Suppressor macrophage (primary cell): ENCODE results near the gene PTOV1.

Experiments used
- DNase-seq, 4 experiments: peaks; one replicate each; pipeline ENCODE4 v3.0.0-alpha.2; 2020 to 2022

Gene PTOV1

DNA sequence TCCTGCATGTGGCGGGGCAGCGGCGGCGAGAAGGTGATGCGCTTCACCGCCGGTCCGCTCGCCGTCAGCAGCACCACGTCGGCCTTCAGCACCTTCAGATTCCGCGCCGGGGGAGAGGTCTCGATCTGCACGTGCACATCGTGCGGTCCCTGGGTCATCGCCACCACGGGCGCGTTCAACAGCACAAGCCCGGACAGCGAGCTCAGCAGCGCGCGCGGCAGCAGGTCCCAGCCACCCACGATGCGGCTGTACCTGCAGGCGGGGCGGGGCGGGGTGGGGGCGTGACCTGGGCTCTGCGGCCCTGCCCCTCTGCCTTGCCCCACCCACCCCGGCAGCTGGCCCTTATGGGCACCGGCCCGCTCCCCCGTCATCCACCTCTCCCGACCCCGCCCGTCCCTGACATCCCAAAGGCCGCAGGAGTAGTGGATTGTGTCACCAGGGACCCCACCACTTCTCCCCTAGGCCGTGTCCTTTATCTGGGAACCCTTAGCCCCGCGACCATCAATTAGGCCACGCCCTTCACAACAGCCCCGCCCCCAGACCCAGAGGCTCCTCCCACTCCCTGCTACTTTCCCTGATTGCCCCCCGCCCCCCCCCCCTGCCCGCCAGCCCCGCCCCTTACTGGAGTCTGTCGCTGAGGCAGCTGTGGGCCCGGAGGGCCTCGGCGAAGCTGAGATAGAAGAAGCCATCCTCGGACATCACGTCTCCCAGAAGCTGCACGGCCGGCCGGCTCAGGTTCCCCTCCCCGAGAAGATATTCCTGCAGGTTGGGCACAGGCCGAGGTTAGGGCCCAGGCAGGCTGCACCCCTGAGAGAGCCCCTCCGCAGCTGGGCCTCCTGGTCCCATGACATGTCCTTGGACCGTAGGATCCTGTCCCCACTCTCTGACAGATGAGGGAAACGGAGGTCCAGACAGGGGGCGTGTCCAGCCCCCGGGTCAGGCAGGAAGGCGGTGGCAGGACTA, 39.7 kb downstream of the PTOV1 start:
- DNase-seq, result peak in 1 of 4 experiments; percentile 28

DNA sequence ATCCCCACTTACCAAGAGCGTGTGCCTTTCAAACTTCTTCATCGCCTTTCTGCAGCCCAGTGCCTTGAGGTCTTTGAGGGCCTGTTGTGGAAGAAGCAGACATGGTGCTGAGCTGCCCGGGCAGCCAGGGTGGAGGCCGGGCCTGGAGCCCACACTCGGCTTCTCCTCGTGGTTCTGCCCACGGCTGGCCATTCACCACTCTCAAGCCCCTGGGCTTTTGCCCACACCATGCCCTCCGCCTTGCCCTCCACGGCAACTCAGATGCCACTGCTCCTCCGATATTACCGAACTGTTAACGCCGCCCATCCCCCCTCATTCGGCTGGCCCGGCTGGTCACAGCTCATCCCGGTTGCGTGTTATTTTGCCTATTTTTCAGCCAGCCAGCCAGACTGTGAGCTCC, 40.4 kb downstream of the PTOV1 start:
- no peak for DNase-seq

DNA sequence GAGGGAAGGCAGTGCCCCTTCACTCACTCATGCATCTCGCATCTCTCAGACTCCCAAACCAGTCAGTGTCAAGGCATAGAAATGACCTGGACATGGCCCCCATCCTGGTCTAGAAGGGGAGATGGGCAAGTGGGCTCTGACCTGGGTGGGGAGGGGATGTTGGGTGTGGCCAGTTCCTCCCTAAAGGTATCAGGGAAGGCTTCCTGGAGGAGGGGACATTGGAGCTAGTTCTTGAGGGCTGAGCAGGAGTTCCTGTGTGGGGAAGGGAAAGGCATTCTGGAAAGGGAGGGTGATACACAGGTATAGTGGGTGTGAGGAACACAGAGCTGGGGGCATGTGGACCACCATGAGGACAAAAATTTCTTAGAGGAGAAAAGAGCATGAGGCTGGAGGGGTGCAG, 41.8 kb downstream of the PTOV1 start:
- no peak for DNase-seq

DNA sequence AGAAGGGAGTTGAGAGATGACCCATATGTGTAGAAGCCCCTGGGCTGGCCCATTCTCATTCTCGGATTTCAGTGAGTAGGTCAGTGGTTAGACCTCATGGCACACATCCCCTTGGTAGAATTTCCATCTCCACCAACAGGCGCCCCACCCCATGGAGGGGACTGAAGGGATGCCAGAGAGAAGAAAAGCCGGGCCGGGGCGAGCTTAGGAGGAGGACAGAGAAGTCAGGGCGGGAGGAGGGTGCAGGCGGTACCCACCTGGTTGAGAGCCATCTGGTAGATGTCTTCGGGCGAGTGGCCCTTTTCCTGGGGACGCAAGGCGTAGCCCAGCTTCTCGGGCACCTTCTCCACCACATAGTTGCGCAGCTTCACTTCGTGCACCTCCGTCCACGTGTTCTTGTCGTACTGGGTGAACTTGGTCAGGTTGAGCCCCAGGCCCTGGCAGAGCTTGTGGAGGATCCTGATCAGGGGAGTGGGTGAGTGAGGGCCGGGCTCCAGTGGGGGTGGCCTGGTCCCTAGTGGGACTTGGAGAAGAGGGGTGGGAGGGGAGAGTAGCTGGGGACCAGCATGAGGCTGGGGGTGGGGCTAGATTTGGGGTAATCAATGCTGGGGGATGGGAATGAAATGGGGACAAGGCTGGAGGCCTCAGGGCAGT, 43.2 kb downstream of the PTOV1 start:
- no peak for DNase-seq

DNA sequence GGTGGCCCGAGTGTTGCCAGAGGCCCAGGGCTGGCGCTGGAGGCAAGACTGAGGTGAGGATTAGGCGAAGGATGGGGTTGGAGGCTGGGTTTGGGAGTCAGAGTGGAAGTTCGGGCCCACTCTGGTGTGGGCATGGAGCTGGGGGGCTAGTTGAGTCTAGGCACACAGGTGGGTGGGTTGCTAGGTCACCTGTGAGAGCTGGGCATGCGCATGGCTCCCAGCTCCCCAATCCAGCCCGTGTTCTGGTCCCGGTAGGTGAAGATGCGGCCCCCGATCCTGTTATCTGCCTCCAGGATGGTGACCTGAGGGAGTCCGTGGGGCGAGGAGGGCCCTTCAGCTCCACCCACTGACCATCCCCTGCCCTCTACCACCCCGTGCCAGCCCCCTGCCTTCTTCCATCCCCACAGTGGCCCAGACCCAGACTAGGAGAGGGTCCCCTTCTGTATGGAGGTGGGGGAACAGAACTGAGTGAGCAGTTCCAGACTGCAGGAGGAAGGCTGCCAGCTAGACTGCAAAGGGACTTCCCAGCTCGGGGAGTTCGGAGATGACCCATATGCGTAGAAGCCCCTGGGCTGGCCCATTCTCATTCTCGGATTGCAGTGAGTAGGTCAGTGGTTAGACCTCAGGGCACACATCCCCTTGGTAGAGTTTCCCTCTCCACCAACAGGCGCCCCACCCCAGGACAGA, 44.1 kb downstream of the PTOV1 start:
- peak; percentile 30 to 69 (median 54) for DNase-seq

GRCh38 chr19:49895566-49896297, 44.8 kb downstream of the PTOV1 start:
- no peak for DNase-seq

DNA sequence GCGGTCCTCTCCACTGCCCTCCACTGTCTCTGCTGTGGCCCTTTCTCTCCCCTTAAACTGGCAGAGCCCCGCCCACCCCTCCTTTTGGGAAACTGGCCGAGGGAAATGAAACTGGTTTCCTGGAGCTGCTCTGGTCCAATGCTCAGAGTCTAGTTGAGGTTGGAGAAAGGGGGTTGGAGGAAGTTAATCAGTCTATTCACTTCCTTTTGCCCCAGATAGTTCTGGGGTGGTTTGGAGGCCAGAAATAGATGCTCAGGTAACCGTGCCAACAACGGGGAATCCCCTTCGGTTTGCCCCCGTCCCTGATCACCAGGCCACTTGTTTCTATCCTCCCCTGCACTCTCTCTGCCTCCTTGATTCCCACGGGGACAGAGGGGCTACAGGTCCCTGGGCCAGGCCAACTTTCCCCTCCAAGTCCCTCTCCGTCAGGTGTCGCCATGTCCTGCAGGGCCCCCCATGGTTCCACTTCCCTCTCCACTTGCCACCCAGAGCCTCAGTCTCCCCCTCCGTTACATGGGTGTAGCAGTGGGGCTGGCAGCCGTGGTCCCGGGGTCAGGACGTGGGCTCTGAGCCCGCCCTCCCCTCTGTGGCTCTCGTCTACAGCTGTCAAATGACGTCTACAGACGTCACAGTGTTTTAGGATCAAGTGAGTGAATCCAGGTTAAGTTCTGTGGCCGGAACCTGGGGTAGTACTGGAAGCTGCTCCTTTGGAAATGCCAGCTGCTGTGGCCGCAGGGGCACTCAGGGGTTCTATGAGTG, 46.1 kb downstream of the PTOV1 start, which contains the start of gene IL4I1:
Gene IL4I1 (minus strand): TSS at position 25 of the 759 bp plus-strand sequence. CDS start 727 bp downstream, outside the sequence.
- peak; percentile 86 to 93 (median 90) for DNase-seq

GRCh38 chr19:49904136-49904535, 53.2 kb downstream of the PTOV1 start:
- DNase-seq, result peak; percentile 45 to 73 (median 67)

- no peak for DNase-seq
Observed at GRCh38 chr19:49906879-49907564, 56.1 kb downstream of the PTOV1 start.

GRCh38 chr19:49907745-49908446, 56.9 kb downstream of the PTOV1 start:
- DNase-seq, result no peak

- no peak for DNase-seq
Observed at GRCh38 chr19:49908480-49909420, 57.8 kb downstream of the PTOV1 start.

DNA sequence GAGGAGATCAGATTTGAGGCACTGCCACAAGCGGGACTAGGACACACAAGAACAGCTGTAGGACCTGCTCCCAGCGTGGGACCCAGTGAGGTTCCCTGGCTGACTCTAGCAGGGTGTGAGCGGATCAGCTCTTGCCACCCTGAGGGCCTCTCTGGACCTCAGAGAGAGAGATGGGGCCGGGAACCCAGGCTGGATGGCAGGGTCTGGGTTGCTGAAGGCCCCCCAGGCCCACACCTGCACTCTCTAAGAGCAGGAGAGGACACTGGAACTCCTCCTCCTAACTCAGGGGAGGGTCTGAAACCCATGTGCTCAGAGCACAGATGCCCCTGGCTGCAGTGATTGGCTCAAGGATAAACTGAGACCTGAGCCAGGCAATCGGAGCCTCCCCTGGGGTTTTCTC, 59.2 kb downstream of the PTOV1 start:
- DNase-seq, result no peak
